ENCODE measurements around the gene COL19A1. TPM values are rescaled to one million over a fixed set of nuclear protein-coding genes. Genes with fewer than 3 reads are reported as not detected.

Gene COL19A1
- total and polyA plus RNA-seq, 9 of the 15 experiments (the other 6 are each of a cell fraction or from before 2014, with no cell fraction given), result not detected

DNA sequence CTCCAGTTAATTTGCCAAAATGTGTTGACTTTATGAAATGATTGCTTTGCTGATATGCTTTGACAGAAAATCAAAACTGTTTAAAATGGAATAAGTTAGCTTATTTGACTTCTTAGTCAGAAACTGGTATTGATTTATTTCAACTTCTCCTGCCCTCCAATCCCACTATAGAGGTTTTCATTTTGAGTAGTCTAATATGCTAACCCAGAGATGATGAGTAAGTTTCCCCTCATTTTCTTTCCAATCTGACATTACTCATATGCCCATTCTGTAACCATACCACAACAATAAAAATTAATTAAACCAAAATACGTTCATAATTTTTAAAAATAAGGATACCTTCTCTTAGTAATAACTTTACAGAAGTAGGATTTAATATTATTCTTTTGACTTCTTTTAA, 78.8 kb downstream of the COL19A1 start (continued):
- TF ChIP-seq, protein P1, sequence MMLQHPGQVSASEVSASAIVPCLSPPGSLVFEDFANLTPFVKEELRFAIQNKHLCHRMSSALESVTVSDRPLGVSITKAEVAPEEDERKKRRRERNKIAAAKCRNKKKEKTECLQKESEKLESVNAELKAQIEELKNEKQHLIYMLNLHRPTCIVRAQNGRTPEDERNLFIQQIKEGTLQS (IDR thresholded peaks at IDR 0.05), result no peak
- TF ChIP-seq, protein P1 (CRISPR knock-in tag; conservative IDR thresholded peaks at IDR 0.05), result no peak
- TF ChIP-seq ZNF76 (CRISPR knock-in tag; IDR thresholded peaks at IDR 0.05; ENCODE audit: borderline replicate concordance) (no peak), CBX8 (IDR thresholded peaks at IDR 0.05; ENCODE audit: borderline replicate concordance, extremely low read depth, low read depth, low read length, poor library complexity, severe bottlenecking) (no peak), ZNF24 (IDR thresholded peaks at IDR 0.05) (no peak)
- TF ChIP-seq, protein P2, sequence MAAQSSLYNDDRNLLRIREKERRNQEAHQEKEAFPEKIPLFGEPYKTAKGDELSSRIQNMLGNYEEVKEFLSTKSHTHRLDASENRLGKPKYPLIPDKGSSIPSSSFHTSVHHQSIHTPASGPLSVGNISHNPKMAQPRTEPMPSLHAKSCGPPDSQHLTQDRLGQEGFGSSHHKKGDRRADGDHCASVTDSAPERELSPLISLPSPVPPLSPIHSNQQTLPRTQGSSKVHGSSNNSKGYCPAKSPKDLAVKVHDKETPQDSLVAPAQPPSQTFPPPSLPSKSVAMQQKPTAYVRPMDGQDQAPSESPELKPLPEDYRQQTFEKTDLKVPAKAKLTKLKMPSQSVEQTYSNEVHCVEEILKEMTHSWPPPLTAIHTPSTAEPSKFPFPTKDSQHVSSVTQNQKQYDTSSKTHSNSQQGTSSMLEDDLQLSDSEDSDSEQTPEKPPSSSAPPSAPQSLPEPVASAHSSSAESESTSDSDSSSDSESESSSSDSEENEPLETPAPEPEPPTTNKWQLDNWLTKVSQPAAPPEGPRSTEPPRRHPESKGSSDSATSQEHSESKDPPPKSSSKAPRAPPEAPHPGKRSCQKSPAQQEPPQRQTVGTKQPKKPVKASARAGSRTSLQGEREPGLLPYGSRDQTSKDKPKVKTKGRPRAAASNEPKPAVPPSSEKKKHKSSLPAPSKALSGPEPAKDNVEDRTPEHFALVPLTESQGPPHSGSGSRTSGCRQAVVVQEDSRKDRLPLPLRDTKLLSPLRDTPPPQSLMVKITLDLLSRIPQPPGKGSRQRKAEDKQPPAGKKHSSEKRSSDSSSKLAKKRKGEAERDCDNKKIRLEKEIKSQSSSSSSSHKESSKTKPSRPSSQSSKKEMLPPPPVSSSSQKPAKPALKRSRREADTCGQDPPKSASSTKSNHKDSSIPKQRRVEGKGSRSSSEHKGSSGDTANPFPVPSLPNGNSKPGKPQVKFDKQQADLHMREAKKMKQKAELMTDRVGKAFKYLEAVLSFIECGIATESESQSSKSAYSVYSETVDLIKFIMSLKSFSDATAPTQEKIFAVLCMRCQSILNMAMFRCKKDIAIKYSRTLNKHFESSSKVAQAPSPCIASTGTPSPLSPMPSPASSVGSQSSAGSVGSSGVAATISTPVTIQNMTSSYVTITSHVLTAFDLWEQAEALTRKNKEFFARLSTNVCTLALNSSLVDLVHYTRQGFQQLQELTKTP (IDR thresholded peaks at IDR 0.05; ENCODE audit: low read depth in 1 of 2, partially characterized antibody in 2 of 2), result no peak
- TF ChIP-seq, protein P3, sequence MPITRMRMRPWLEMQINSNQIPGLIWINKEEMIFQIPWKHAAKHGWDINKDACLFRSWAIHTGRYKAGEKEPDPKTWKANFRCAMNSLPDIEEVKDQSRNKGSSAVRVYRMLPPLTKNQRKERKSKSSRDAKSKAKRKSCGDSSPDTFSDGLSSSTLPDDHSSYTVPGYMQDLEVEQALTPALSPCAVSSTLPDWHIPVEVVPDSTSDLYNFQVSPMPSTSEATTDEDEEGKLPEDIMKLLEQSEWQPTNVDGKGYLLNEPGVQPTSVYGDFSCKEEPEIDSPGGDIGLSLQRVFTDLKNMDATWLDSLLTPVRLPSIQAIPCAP (CRISPR knock-in tag; IDR thresholded peaks at IDR 0.05; ENCODE audit: borderline replicate concordance), result no peak
